GM21423 (cell line): ENCODE data around the gene BMP8B.

ENCODE experiments used
- ATAC-seq: cut with Tn5 transposase; IDR thresholded peaks from one replicate; pipeline ENCODE4 v1.9.1; 2021; ENCODE audit warnings: mild to moderate bottlenecking, moderate library complexity; ENCODE audit not compliant: unreplicated experiment

The BMP8B gene

GRCh38 chr1:39761016-39761415 is 27.6 kb downstream of the BMP8B start:
- ATAC-seq = no peak

- ATAC-seq = no peak
Measured at GRCh38 chr1:39760074-39761008, 28.3 kb downstream of the BMP8B start.

GRCh38 chr1:39759436-39759726 is 29.3 kb downstream of the BMP8B start:
- ATAC-seq = no peak

GRCh38 chr1:39758556-39759435 is 29.9 kb downstream of the BMP8B start:
- ATAC-seq = no peak

- ATAC-seq = no peak
Measured at GRCh38 chr1:39757501-39757900, 31.2 kb downstream of the BMP8B start.

GRCh38 chr1:39755965-39756659 is 32.6 kb downstream of the BMP8B start:
- ATAC-seq = no peak

GRCh38 chr1:39754906-39755504 is 33.7 kb downstream of the BMP8B start:
- ATAC-seq = no peak

- ATAC-seq = no peak
Measured at GRCh38 chr1:39754026-39754570, 34.6 kb downstream of the BMP8B start.

GRCh38 chr1:39753132-39754025 is 35.3 kb downstream of the BMP8B start:
- ATAC-seq = no peak

GRCh38 chr1:39752703-39753102 is 36.0 kb downstream of the BMP8B start:
- ATAC-seq = no peak

GRCh38 chr1:39751595-39751994 is 37.1 kb downstream of the BMP8B start:
- ATAC-seq = no peak

- ATAC-seq = no peak
Measured at GRCh38 chr1:39745016-39745670, 43.5 kb downstream of the BMP8B start.

- ATAC-seq = peak; percentile 84
Measured at GRCh38 chr1:39738622-39739366, 49.9 kb downstream of the BMP8B start, which contains the start of gene PPIE. Gene PPIE (plus strand): TSS chr1:39738882. CDS start chr1:39738901, 19 bp downstream.

- ATAC-seq = no peak
Measured at GRCh38 chr1:39737546-39738169, 51.0 kb downstream of the BMP8B start.

GRCh38 chr1:39735731-39736130 is 52.9 kb downstream of the BMP8B start:
- ATAC-seq = no peak

- ATAC-seq = no peak
Measured at GRCh38 chr1:39733161-39733560, 55.5 kb downstream of the BMP8B start.

GRCh38 chr1:39732730-39733129 is 55.9 kb downstream of the BMP8B start:
- no peak for ATAC-seq

GRCh38 chr1:39729842-39730241 is 58.8 kb downstream of the BMP8B start:
- no peak for ATAC-seq
